BE2C (cell line): ENCODE results near the gene PLEKHM3.

Experiments
- DNase-seq: peaks from one replicate; pipeline ENCODE4 v3.0.0-alpha.2; 2020
- H3K27me3 ChIP-seq: fragments of 250-450 bp; sonication (Bioruptor Pico); 2 replicates; pipeline ENCODE4 v1.5.1; 2020; ENCODE audit warnings: mild to moderate bottlenecking
- H3K36me3 ChIP-seq: fragments of 250-450 bp; sonication (Bioruptor Pico); 2 replicates; pipeline ENCODE4 v1.5.1; 2020; ENCODE audit warnings: mild to moderate bottlenecking
- H3K4me1 ChIP-seq: fragments of 250-450 bp; sonication (Bioruptor Pico); 2 replicates; pipeline ENCODE4 v1.5.1; 2020
- H3K4me3 ChIP-seq: 2 replicates; pipeline ENCODE4 v1.5.1; 2011; ENCODE audit warnings: low read depth, low read length
- H3K9me3 ChIP-seq: fragments of 250-450 bp; sonication (Bioruptor Pico); 2 replicates; pipeline ENCODE4 v1.5.1; 2020
- TF ChIP-seq, protein P1 (sequence below): IDR thresholded peaks from 2 replicates; pipeline ENCODE4 v1.5.1; 2012; ENCODE audit warnings: mild to moderate bottlenecking, low read depth, low read length

PLEKHM3 gene

DNA sequence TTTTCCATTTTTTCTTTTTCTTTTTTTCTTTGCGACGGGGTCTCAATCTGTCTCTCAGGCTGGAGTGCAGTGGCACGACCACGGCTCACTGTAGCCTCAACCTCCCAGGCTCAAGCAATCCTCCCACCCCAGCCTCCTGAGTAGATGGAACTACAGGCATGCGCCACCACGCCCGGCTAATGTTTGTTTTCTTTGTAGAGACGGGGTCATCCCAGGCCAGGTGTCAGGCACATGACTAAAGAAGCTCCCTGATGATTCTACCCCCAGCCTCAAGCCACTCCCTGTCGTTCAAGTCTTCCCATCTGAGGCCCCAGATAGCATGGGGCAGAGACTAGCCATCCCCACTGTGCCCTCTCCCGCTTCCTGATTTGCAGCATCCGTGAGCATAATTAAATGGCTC is 245.8 kb downstream of the PLEKHM3 start:
- H3K4me1 ChIP-seq: no peaks in the 10 kb centered on the region
- no peak for DNase-seq
- no peaks in the 10 kb centered on the region for H3K27me3 ChIP-seq
- TF ChIP-seq, protein P1, sequence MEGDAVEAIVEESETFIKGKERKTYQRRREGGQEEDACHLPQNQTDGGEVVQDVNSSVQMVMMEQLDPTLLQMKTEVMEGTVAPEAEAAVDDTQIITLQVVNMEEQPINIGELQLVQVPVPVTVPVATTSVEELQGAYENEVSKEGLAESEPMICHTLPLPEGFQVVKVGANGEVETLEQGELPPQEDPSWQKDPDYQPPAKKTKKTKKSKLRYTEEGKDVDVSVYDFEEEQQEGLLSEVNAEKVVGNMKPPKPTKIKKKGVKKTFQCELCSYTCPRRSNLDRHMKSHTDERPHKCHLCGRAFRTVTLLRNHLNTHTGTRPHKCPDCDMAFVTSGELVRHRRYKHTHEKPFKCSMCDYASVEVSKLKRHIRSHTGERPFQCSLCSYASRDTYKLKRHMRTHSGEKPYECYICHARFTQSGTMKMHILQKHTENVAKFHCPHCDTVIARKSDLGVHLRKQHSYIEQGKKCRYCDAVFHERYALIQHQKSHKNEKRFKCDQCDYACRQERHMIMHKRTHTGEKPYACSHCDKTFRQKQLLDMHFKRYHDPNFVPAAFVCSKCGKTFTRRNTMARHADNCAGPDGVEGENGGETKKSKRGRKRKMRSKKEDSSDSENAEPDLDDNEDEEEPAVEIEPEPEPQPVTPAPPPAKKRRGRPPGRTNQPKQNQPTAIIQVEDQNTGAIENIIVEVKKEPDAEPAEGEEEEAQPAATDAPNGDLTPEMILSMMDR: no peak
- H3K9me3 ChIP-seq: no peaks in the 10 kb centered on the region
- no peaks in the 10 kb centered on the region for H3K36me3 ChIP-seq
- no peak overlapping the region for H3K4me3 ChIP-seq

DNA sequence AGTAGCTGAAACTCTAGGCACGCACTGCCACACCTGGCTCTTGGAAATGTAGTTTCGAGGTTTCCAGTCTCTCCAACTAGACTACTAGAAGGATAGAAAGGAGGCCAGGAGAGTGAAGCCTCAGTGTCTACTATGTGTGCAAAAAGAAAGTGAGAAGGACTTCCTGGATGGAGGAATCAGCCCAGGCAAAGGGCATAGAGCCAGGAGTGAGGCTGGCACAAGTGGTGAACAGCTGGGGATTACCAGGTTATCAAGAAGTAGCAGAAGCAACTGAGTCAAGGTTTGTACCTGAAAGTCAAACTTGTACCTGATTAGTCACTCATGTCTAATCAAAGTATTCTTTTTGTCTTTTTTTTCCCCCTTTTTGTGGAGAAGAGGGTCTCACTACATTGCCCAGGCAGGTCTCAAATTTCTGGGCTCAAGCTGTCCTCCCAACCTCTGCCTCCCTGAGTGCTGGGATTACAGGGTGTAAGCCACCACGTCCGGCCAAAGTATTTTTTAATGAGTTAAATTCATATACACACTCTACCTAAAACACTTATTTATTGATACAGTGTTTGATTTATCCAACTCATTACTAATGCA is 246.9 kb downstream of the PLEKHM3 start:
- no peaks in the 10 kb centered on the region for H3K9me3 ChIP-seq
- no peaks in the 10 kb centered on the region for H3K4me1 ChIP-seq
- H3K36me3 ChIP-seq: no peaks in the 10 kb centered on the region
- TF ChIP-seq, protein P1: no peak
- DNase-seq: no peak
- no peaks in the 10 kb centered on the region for H3K27me3 ChIP-seq
- no peak overlapping the region for H3K4me3 ChIP-seq

DNA sequence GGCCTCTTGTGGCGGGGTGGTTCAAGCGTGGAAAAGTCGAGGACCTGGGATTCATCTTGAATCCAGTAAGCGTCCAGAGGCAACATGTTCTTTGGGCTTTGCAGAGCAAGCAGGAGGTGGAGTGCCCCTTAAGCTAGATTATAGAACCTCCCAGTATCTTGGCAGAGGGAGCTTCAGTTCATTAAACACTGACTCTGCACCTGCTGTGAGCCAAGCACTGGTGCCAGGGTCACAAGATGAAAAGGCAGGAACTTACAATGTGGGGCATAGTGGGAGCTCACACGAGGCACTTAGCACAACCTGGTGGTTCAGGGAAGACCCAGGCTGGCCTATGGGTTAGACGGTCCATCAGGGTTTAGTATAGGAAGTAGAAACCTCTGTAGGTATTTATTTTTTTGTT is 248.2 kb downstream of the PLEKHM3 start:
- H3K27me3 ChIP-seq: no peaks in the 10 kb centered on the region
- TF ChIP-seq, protein P1: no peak
- no peaks in the 10 kb centered on the region for H3K4me1 ChIP-seq
- DNase-seq: no peak
- no peaks in the 10 kb centered on the region for H3K9me3 ChIP-seq
- no peak overlapping the region for H3K4me3 ChIP-seq
- H3K36me3 ChIP-seq: no peaks in the 10 kb centered on the region

DNA sequence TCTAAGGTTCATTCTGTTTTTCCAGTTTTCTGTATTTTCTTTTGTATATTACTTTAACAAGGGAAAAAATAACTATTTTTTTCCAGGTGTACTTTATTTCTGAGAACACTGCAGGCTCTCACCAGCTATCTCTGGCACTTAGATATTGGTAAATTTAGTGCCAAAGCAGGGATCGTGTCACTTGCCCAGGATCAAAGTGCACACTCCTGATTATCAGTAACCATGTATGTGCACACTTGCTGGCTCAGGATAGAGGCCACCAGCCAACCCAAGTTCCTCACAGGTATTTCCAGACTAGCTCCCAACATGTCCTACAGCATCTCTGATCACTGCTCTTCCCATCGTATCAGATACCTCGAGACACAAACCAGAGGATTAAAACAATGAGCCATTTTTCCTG is 249.9 kb downstream of the PLEKHM3 start:
- TF ChIP-seq, protein P1: no peak
- Histone ChIP-seq H3K27me3 (no peaks in the 10 kb centered on the region), H3K4me3 (no peak overlapping the region), H3K9me3 (no peaks in the 10 kb centered on the region), H3K4me1 (no peaks in the 10 kb centered on the region), H3K36me3 (no peaks in the 10 kb centered on the region)
- no peak for DNase-seq

DNA sequence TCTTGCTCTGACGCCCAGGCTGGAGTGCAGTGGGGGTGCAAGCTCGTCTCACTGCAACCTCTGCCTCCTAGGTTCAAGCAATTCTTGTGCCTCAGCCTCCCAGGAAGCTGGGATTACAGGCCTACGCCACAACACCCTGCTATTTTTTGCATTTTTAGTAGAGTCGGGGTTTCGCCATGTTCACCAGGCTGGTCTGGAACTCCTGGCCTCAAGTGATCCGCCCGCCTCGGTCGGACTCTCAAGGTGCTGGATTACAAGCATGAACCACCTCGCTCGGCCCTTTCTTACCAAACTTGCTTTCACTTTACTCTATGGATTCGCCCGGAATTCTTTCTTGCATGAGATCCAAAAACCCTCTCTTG is 252.5 kb downstream of the PLEKHM3 start:
- H3K4me1 ChIP-seq: no peaks in the 10 kb centered on the region
- H3K27me3 ChIP-seq: no peaks in the 10 kb centered on the region
- H3K36me3 ChIP-seq: no peaks in the 10 kb centered on the region
- H3K9me3 ChIP-seq: no peaks in the 10 kb centered on the region
- DNase-seq: no peak
- TF ChIP-seq, protein P1: no peak
- no peak overlapping the region for H3K4me3 ChIP-seq

DNA sequence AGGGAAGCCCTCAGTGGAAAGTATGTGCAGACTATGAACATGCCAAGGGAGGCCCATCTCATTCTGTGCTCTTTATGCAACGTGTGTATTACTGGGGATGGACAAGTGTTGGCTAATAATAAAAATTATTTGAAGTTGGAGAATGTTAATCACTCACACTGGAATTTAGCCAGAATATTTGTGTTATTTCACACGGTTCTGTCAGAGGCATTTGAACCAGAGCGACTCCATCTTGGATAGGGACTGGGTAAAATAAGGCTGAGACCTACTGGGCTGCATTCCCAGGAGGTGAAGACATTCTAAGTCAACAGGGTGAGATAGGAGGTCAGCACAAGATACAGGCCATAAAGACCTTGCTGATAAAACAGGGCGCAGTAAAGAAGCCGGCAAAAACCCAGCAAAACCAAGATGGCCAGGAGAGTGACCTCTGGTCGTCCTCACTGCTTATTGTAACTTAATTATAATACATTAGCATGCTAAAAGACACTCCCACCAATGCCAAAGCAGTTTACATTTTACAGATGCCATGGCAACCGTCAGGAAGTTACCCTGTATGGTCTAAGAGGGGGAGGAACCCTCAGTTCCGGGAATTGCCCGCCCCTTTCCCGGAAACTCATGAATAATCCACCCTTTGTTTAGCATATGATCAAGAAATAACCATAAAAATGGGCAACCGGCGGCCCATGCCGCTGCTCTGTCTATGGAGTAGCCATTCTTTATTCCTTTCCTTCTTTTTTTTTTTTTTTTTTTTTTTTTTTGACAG is 253.1 kb downstream of the PLEKHM3 start:
- Histone ChIP-seq H3K4me3 (no peak overlapping the region), H3K4me1 (no peaks in the 10 kb centered on the region), H3K9me3 (no peaks in the 10 kb centered on the region), H3K36me3 (no peaks in the 10 kb centered on the region), H3K27me3 (no peaks in the 10 kb centered on the region)
- TF ChIP-seq, protein P1: no peak
- no peak for DNase-seq
